AG04449 (cell line): Measurements from ENCODE around the gene ABCA7.

Experiments used
- CTCF ChIA-PET: fragments of 350-600 bp; formaldehyde crosslinking; extraction: SDS; loops from one replicate; lab custom pipeline; 2021; ENCODE audit warnings: antibody characterized with exemption; lab: Yijun Ruan, JAX
- POLR2A ChIA-PET: fragments of 400-600, 350-600 bp; formaldehyde crosslinking; extraction: SDS; loops from one replicate; lab custom pipeline; 2020; ENCODE audit warnings: antibody characterized with exemption, inconsistent platforms; lab: Yijun Ruan, JAX
- DNase-seq: peaks from one replicate; pipeline ENCODE4 v3.0.0-alpha.2; 2010; ENCODE audit warnings: low read depth, low spot score
- H3K4me3 ChIP-seq: 2 replicates; pipeline ENCODE4 v1.5.1; 2011; ENCODE audit warnings: low read depth, mild to moderate bottlenecking, control low read depth, low read length
- CTCF ChIP-seq: IDR thresholded peaks from one replicate; pipeline ENCODE4 v1.5.1; 2011; ENCODE audit warnings: mild to moderate bottlenecking, moderate library complexity, low read length, control low read depth, inconsistent platforms; ENCODE audit not compliant: insufficient read depth; ENCODE audit errors: missing control alignments

Gene ABCA7

DNA sequence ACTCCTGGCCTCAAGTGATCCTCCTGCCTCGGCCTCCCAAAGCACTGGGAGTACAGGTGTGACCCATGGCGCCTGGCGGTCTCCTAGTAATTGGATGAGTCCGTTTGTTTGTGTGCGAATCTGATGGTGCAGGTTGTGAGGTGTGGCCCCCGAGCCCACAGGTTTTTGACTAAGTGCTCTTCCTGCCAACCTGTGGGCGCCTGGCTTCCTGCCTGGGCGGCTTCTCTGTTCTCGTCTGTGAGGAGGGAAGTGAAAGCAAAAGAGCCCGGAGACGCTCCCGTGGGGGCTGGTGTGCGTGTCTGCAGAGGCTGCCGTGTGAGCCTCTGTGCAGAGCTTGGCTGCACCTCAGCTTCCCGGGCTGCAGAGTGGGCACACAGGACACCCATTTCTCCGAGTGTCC, 37.0 kb downstream of the ABCA7 start:
- DNase-seq = no peak
- TF ChIP-seq CTCF = no peak
- H3K4me3 ChIP-seq = no peak overlapping the region
- POLR2A ChIA-PET = no interaction called here
- CTCF ChIA-PET = interaction anchor here (1.5 kb wide), 1 partner anchor 12 kb away, joined by 7 read pairs; no protein-coding TSS in a partner anchor

DNA sequence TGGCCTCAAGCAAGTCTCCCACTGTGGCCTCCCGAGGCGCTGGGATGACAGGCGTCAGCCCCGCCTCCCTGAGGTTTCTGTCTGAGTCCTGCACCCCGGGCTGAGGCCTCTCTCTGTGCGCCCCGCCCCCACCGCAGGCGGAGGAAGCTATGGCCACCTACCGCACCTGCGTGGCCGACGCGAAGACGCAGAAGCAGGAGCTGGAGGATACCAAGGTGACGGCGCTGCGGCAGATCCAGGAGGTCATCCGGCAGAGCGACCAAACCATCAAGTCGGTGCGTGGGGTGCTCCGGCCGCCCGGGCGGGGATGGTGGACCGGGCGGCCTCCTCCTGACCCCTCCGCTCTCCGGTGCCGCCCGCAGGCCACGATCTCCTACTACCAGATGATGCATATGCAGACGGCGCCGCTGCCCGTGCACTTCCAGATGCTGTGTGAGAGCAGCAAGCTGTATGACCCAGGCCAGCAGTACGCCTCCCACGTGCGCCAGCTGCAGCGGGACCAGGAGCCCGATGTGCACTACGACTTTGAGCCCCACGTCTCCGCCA, 39.7 kb downstream of the ABCA7 start:
- ChIA-PET CTCF (interaction anchor here (0.7 to 2.0 kb wide), 2 partner anchors 13 to 15 kb away, joined by 3 to 11 read pairs; no protein-coding TSS in a partner anchor), POLR2A (interaction anchor here (1.1 kb wide), 1 partner anchor 15 kb away, joined by 5 read pairs; no protein-coding TSS in a partner anchor)
- no peak overlapping the region for H3K4me3 ChIP-seq
- no peak for TF ChIP-seq CTCF
- no peak for DNase-seq

DNA sequence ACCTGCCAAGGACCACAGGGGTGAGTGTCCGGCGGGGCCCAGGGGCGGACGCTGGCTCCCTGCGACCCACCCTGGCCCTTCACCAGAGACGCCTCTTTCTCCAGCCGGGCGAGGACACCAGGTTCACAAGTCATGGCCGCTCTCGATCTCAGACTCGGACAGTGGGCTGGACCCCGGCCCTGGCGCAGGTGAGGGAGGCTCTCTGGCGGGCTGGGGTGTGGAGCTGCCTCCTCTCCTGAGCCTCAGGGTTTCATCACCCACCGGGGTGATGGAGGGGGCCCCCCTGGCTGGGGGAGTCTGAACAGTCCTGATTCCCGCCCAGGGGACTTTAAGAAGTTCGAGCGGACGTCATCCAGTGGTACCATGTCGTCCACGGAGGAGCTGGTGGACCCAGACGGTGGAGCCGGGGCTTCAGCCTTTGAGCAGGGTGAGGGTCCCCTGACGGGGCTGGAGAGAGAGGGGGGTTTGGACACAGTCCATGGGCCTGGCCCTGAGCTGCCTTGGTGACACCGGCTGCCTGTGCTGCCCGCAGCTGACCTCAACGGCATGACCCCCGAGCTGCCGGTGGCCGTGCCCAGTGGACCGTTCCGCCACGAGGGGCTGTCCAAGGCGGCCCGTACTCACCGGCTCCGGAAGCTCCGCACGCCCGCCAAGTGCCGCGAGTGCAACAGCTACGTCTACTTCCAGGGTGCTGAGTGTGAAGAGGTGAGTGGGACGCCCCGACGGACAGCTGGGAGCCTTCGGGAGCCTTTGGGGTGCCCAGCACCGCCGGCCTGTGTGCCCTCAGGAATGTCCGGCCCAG, 40.7 kb downstream of the ABCA7 start:
- DNase-seq = no peak
- no peak for TF ChIP-seq CTCF
- CTCF ChIA-PET = interaction anchor here (0.7 to 2.0 kb wide), 5 partner anchors 10 to 61 kb away, joined by 3 to 11 read pairs (median 4); partner anchors contain the start of gene ARHGAP45
- POLR2A ChIA-PET = interaction anchor here (0.6 to 1.1 kb wide), 3 partner anchors 14 to 50 kb away, joined by 3 to 5 read pairs (median 5); no protein-coding TSS in a partner anchor
- H3K4me3 ChIP-seq = no peak overlapping the region

GRCh38 chr19:1081301-1082164, 41.6 kb downstream of the ABCA7 start:
- CTCF ChIA-PET = interaction anchor here (1.2 to 2.0 kb wide), 4 partner anchors 9 to 62 kb away, joined by 3 to 11 read pairs (median 4); no protein-coding TSS in a partner anchor
- POLR2A ChIA-PET = no interaction called here

DNA sequence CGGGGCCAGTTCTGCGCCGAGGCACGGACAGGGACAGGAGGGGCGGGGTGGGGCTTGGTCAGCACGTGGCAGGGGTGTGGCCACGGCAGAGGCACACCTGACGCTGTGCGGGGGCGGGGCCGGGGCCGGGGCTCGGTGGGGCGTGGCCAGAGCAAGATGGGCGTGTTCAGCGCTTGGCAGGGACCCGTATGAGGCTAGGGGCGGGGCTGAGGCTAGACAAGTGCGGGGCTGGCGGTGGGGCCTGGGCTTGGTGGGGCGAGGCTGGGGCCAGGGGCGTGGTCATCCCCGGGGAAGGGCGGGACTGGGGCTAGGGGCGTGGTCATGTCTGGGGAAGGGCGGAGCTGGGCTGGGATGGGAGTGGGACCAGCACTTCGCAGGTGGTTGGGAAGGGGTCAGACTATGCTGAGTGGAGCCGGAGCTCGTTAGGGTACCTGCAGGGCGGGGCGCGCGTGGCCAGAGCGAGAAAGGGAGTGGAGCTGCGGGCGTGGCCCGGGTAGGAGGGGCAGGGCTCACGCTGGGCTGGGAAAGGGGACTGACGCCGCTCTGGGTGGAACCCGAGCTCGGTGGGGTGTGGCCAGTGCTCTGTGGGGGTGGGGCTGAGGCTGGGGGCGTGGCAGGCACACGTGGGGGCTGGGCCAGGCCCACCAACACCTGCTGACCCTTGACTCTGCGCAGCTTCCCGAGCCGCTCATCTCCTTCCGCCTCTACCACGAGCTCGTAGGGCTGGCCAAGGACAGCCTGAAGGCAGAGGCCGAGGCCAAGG, 42.4 kb downstream of the ABCA7 start:
- no peak overlapping the region for H3K4me3 ChIP-seq
- no peak for DNase-seq
- ChIA-PET POLR2A (interaction anchor here (0.6 kb wide), 2 partner anchors 47 to 54 kb away, joined by 3 read pairs; no protein-coding TSS in a partner anchor), CTCF (interaction anchor here (1.2 to 1.5 kb wide), 3 partner anchors 8 to 62 kb away, joined by 3 to 4 read pairs (median 4); no protein-coding TSS in a partner anchor)
- TF ChIP-seq CTCF = no peak

More at GRCh38 chr19:1081301-1082164, 41.6 kb downstream of the ABCA7 start:
- TF ChIP-seq CTCF = no peak
- DNase-seq = no peak
- no peak overlapping the region for H3K4me3 ChIP-seq
